ENCODE results near the gene CTRB1. TPM values are rescaled to one million over a fixed set of nuclear protein-coding genes. Genes with fewer than 3 reads are reported as not detected.

The CTRB1 gene
- total and polyA plus RNA-seq, 2 of the 8 experiments (the other 6 are each of a cell fraction or from before 2014, with no cell fraction given): not detected

DNA sequence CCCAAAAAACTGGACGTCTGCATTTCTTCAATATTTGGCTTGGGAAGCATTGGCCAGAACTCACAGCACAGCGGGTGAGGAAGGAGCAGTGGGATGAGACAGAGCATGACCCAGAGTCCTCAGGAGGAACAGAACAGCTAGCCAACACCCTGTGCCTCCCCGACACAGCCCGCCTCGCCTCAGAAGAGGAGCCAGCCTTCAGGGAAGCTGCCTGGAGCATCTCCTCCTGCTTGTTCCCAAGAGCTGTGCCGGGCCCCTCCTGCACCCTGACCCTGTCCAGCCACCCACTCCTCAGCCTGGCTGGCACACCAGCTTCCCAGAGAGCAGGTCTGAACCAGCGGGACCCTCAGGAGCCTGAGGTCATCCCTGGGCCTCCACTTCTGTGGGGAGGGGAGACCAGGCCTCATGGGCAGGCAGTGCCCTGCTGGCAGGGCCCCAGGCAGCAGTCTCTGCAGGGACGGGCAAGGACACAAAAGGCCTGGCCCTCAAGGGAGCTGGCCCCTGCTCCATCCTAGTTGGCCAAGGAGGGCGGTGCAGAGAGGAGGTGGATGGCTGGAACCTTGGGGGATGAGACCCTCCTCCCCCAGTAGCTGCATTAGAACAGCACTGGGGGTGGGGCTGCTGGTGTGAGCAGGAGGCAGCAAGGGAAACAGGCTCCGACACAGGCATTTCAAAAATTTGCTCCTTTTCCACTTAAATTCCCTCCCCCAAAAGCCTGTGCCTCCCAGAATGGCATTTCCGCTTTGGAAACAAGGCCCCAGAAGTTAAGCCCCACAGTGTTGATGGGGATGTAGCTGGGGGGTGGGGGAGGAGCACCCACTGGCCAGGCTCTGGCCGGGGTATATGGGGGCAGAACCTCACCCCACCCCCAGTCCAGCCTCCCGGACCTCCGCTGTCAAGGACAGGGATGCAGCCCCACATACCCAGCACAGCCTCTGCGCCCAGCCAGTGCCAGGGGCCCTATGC, 34.4 kb downstream of the CTRB1 start (continued):
- peak; percentile 82 for TF ChIP-seq ASH2L (IDR thresholded peaks at IDR 0.05; ENCODE audit: low read length)
- TF ChIP-seq TAF1 (IDR thresholded peaks at IDR 0.05; ENCODE audit: low read depth, low read length): peak; percentile 55; the same call in 1 of the 2 replicates
- peak; percentile 61 for TF ChIP-seq NANOG (IDR thresholded peaks at IDR 0.05; ENCODE audit: insufficient read depth, low read depth, low read length, poor library complexity, severe bottlenecking)
- peak; percentile 79; the same call in 1 of the 2 replicates for TF ChIP-seq RBBP5 (IDR thresholded peaks at IDR 0.05; ENCODE audit: borderline replicate concordance, low read depth, low read length)
- TF ChIP-seq POLR2A (IDR thresholded peaks at IDR 0.05; ENCODE audit: control extremely low read depth in 1 of 2, low read depth in 2 of 2, low read length in 2 of 2): peak in 1 of 2 experiments; percentile 71; a peak in 2 of 3 replicates
- TF ChIP-seq POLR2AphosphoS5 (IDR thresholded peaks at IDR 0.05; ENCODE audit: low read depth, low read length): peak; percentile 67; the same call in 1 of the 2 replicates
- peak; percentile 50; the same call in 1 of the 2 replicates for TF ChIP-seq TBP (IDR thresholded peaks at IDR 0.05; ENCODE audit: low read depth, low read length)
- TF ChIP-seq EP300 (IDR thresholded peaks at IDR 0.05; ENCODE audit: borderline replicate concordance in 1 of 2, low read depth in 2 of 2, low read length in 2 of 2): peak in 1 of 2 experiments; percentile 84; a peak in 1 of 3 replicates
- TF ChIP-seq RFX5 (IDR thresholded peaks at IDR 0.05; ENCODE audit: borderline replicate concordance, low read depth, low read length): no peak
- peak; percentile 78 for TF ChIP-seq CTBP2 (IDR thresholded peaks at IDR 0.05; ENCODE audit: borderline replicate concordance, insufficient read depth, insufficient read length, low read length)
- TF ChIP-seq SP1 (IDR thresholded peaks at IDR 0.05; ENCODE audit: low read depth, low read length): peak; percentile 96
- TF ChIP-seq JUND (IDR thresholded peaks at IDR 0.05; ENCODE audit: low read length): 0 out of 2 replicates have a peak, but pooled peaks have one; percentile 12
- TF ChIP-seq, protein P1, sequence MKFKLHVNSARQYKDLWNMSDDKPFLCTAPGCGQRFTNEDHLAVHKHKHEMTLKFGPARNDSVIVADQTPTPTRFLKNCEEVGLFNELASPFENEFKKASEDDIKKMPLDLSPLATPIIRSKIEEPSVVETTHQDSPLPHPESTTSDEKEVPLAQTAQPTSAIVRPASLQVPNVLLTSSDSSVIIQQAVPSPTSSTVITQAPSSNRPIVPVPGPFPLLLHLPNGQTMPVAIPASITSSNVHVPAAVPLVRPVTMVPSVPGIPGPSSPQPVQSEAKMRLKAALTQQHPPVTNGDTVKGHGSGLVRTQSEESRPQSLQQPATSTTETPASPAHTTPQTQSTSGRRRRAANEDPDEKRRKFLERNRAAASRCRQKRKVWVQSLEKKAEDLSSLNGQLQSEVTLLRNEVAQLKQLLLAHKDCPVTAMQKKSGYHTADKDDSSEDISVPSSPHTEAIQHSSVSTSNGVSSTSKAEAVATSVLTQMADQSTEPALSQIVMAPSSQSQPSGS (IDR thresholded peaks at IDR 0.05; ENCODE audit: low read length): 0 out of 2 replicates have a peak, but pooled peaks have one; percentile 4
- no peak for TF ChIP-seq SIX5 (IDR thresholded peaks at IDR 0.05; ENCODE audit: low read depth, low read length)
- TF ChIP-seq EZH2 (IDR thresholded peaks at IDR 0.05; ENCODE audit: low read depth, low read length, severe bottlenecking): no peak
- peak; percentile 58 for TF ChIP-seq SRF (IDR thresholded peaks at IDR 0.05; ENCODE audit: low read depth, low read length)
